Measurements from ENCODE around the gene PFDN1.

- TF ChIP-seq POLR2A (conservative IDR thresholded peaks at IDR 0.05) (no peak), FOXP1 (CRISPR knock-in tag; IDR thresholded peaks at IDR 0.05) (no peak), USF2 (CRISPR knock-in tag; IDR thresholded peaks at IDR 0.05) (no peak), ZNF354B (CRISPR knock-in tag; IDR thresholded peaks at IDR 0.05) (no peak), RHOXF2B (CRISPR knock-in tag; conservative IDR thresholded peaks at IDR 0.05) (no peak)
Measured at GRCh38 chr5:140339636-140340035, 36.7 kb upstream of the PFDN1 start.

Measured in K562 (cell line).